GM23338 (cell line): ENCODE measurements around the gene SLC13A3. TPM values are rescaled to one million over a fixed set of nuclear protein-coding genes. Genes with fewer than 3 reads are reported as not detected.

Source experiments
- EZH2 ChIP-seq: fragments of 200-600 bp; sonication (generic); IDR thresholded peaks from one replicate; pipeline ENCODE4 v1.8.0; 2017; ENCODE audit warnings: antibody characterized with exemption, mild to moderate bottlenecking, low read depth; ENCODE audit not compliant: unreplicated experiment
- EZH2phosphoT487 ChIP-seq: fragments of 200-600 bp; sonication (generic); IDR thresholded peaks from one replicate; pipeline ENCODE4 v1.8.1; 2018; ENCODE audit warnings: antibody characterized with exemption; ENCODE audit not compliant: unreplicated experiment
- STAT1 ChIP-seq: IDR thresholded peaks from one replicate; pipeline ENCODE4 v1.6.1; 2016; ENCODE audit warnings: antibody characterized with exemption; ENCODE audit not compliant: unreplicated experiment
- ZNF114 ChIP-seq: fragments of 250-450 bp; sonication (Bioruptor Pico); IDR thresholded peaks from 2 replicates; pipeline ENCODE4 v1.5.0; 2020; ENCODE audit warnings: mild to moderate bottlenecking, moderate library complexity
- ZNF331 ChIP-seq: fragments of 250-450 bp; sonication (Bioruptor Pico); IDR thresholded peaks from 2 replicates; pipeline ENCODE4 v1.5.0; 2020; ENCODE audit warnings: low read depth, mild to moderate bottlenecking, moderate library complexity
- polyA plus RNA-seq: library from polyadenylated mRNA; unstranded; fragments of >200 nt; fragmentation: Nextera tagmentation; extraction: Ambion mirVana; gene quantifications from 2 replicates; pipeline ENCODE4 v1.2.1, GENCODE V29; 2016
- total RNA-seq: library from RNA; depleted of rRNA; stranded (reverse); fragments of >200 nt; shearing (Covaris generic); gene quantifications from 2 replicates; pipeline ENCODE4 v1.2.3, GENCODE V29; 2014; rRNA removed
- TF ChIP-seq, protein P1 (sequence below): IDR thresholded peaks from one replicate; pipeline ENCODE4 v1.6.1; 2018; ENCODE audit warnings: antibody characterized with exemption; ENCODE audit not compliant: unreplicated experiment

The SLC13A3 gene
- total and polyA plus RNA-seq, 2 experiments from 2014 or later = 8.6 to 9.1 TPM

- no peak for TF ChIP-seq EZH2
- TF ChIP-seq STAT1 = no peak
- TF ChIP-seq EZH2phosphoT487 = no peak
- TF ChIP-seq ZNF114 (CRISPR knock-in tag) = no peak
- TF ChIP-seq, protein P1, sequence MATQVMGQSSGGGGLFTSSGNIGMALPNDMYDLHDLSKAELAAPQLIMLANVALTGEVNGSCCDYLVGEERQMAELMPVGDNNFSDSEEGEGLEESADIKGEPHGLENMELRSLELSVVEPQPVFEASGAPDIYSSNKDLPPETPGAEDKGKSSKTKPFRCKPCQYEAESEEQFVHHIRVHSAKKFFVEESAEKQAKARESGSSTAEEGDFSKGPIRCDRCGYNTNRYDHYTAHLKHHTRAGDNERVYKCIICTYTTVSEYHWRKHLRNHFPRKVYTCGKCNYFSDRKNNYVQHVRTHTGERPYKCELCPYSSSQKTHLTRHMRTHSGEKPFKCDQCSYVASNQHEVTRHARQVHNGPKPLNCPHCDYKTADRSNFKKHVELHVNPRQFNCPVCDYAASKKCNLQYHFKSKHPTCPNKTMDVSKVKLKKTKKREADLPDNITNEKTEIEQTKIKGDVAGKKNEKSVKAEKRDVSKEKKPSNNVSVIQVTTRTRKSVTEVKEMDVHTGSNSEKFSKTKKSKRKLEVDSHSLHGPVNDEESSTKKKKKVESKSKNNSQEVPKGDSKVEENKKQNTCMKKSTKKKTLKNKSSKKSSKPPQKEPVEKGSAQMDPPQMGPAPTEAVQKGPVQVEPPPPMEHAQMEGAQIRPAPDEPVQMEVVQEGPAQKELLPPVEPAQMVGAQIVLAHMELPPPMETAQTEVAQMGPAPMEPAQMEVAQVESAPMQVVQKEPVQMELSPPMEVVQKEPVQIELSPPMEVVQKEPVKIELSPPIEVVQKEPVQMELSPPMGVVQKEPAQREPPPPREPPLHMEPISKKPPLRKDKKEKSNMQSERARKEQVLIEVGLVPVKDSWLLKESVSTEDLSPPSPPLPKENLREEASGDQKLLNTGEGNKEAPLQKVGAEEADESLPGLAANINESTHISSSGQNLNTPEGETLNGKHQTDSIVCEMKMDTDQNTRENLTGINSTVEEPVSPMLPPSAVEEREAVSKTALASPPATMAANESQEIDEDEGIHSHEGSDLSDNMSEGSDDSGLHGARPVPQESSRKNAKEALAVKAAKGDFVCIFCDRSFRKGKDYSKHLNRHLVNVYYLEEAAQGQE = no peak
- no peak for TF ChIP-seq ZNF331
Observed at GRCh38 chr20:46509523-46509922, 141.7 kb downstream of the SLC13A3 start (continued).

Other genes starting within 250 kb of the SLC13A3 start
- gene ELMO2, start 244.8 kb downstream of the SLC13A3 start, total RNA-seq = 34.8 and 44.1 TPM in 2 replicates
- 13.8 and 15.1 TPM in 2 replicates for gene ELMO2, start 244.8 kb downstream of the SLC13A3 start, polyA plus RNA-seq
- gene ZNF334, start 137.9 kb downstream of the SLC13A3 start, total RNA-seq = 15.2 and 19.1 TPM in 2 replicates
- 7.9 and 12.4 TPM in 2 replicates for gene ZNF334, start 137.9 kb downstream of the SLC13A3 start, polyA plus RNA-seq
- gene OCSTAMP, start 100.8 kb downstream of the SLC13A3 start, total RNA-seq = 0.45 TPM in 1 of 2 replicates, not detected in the other
- 0.32 TPM in 1 of 2 replicates, not detected in the other for gene OCSTAMP, start 100.8 kb downstream of the SLC13A3 start, polyA plus RNA-seq
- 24.3 and 26.0 TPM in 2 replicates for gene TP53RK, start 38.0 kb upstream of the SLC13A3 start, total RNA-seq
- gene TP53RK, start 38.0 kb upstream of the SLC13A3 start, polyA plus RNA-seq = 23.1 and 24.2 TPM in 2 replicates
- 7.9 and 14.6 TPM in 2 replicates for gene SLC2A10, start 58.2 kb upstream of the SLC13A3 start, total RNA-seq
- 4.3 and 4.9 TPM in 2 replicates for gene SLC2A10, start 58.2 kb upstream of the SLC13A3 start, polyA plus RNA-seq
- gene EYA2, start 243.4 kb upstream of the SLC13A3 start, total RNA-seq = 0.16 and 0.56 TPM in 2 replicates
- gene EYA2, start 243.4 kb upstream of the SLC13A3 start, polyA plus RNA-seq = 0.50 and 0.94 TPM in 2 replicates